Psoas muscle (tissue), 8 donors: ENCODE measurements around the gene CDC42SE2. TPM values are rescaled to one million over a fixed set of nuclear protein-coding genes. Genes with fewer than 3 reads are reported as not detected.

Experiments used
- ATAC-seq, 4 donors: fragments of 200-7000 bp; cut with Tn5 transposase; one replicate each; pipeline ENCODE4 v1.9.1; 2020; ENCODE audit warnings: moderate library complexity in 3 of 4, mild to moderate bottlenecking in 2 of 4
- DNase-seq, 2 donors: peaks; one replicate each; pipeline ENCODE4 v3.0.0-alpha.2; 2020
- H3K27ac ChIP-seq: fragments of 200-600 bp; one replicate; pipeline ENCODE4 v1.8.0; 2022
- H3K27me3 ChIP-seq, 3 donors: fragments of 200-600 bp in 1 of 3; one replicate each; pipeline versions ENCODE4 v1.6.1 to v1.8.0; 2013 to 2022; ENCODE audit warnings: low read length in 2 of 3, mild to moderate bottlenecking in 2 of 3, moderate library complexity in 1 of 3; ENCODE audit not compliant: insufficient read depth in 3 of 3
- H3K36me3 ChIP-seq, 2 donors: fragments of 200-600 bp in 1 of 2; one replicate each; pipeline versions ENCODE4 v1.6.1 to v1.8.0; 2013 to 2022; ENCODE audit warnings: low read depth in 1 of 2, mild to moderate bottlenecking in 1 of 2, moderate library complexity in 1 of 2; ENCODE audit not compliant: insufficient read depth in 1 of 2
- H3K4me1 ChIP-seq: fragments of 200-600 bp; one replicate; pipeline ENCODE4 v1.8.0; 2022
- H3K4me3 ChIP-seq: fragments of 200-600 bp; one replicate; pipeline ENCODE4 v1.8.0; 2022; ENCODE audit warnings: mild to moderate bottlenecking
- H3K9me3 ChIP-seq: fragments of 200-600 bp; one replicate; pipeline ENCODE4 v1.8.0; 2022
- WGBS, 3 donors: extraction: QIAGEN DNeasy Blood & Tissue Kit; methylation state at CpG; one replicate each; pipeline versions ENCODE4 v1.1.6 to v1.1.7; 2013; 5-methylcytosine and 5-hydroxymethylcytosine counted together
- intact Hi-C, 2 donors: fragments of 100-400 bp; cut with DNase I; formaldehyde crosslinking; loops; one replicate each; pipeline versions ENCODE4 v1.11.0 to v1.14.2; 2022
- polyA plus RNA-seq, 3 donors: library from polyadenylated mRNA; stranded (reverse); fragments of 200-250 nt; gene quantifications; one replicate each; pipeline ENCODE4 v1.2.3, GENCODE V29; 2013
- total RNA-seq, 4 donors: library from RNA; stranded (reverse); fragmentation: NEBNext Ultra II Directional in 2 of 4; extraction: Animal tissue kit (Norgen Biotek cat#: 25700) in 2 of 4; gene quantifications; one replicate each; pipeline versions ENCODE4 v1.2.1 to v1.2.4, GENCODE V29; 2021 to 2023
- TF ChIP-seq, protein P1 (sequence below): fragments of 200-600 bp; IDR thresholded peaks from one replicate; pipeline ENCODE4 v1.8.0; 2022; ENCODE audit warnings: antibody characterized with exemption
- donor health status: healthy with polysubstance abuse.
- donor health status: DM: no; HTN: no; CAD: no; lungs with moderate emphysema.
- donor health status: Bipolar disorder and iron deficiency.
- donor health status: healthy.
- donor health status: DM: yes; HTN: yes; CAD: no.
- donor health status: DM: no; HTN: no; CAD: no.
- donor health status: DM: no; HTN: no; CAD: no.
- donor health status: DM: yes; HTN: yes; CAD: no.

Gene CDC42SE2
- total and polyA plus RNA-seq, 7 donors, result 8.5 to 39.2 (median 10.5) TPM

GRCh38 chr5:131406975-131407638, 143.3 kb downstream of the CDC42SE2 start:
- DNase-seq (no peak), ATAC-seq (no peak)
- H3K27me3 ChIP-seq, result no peaks in the 10 kb centered on the region
- H3K4me3 ChIP-seq, result no peak overlapping the region
- 92 to 97% (median 97%) methylated on average over 6 of the region's 6 CpGs for WGBS, 3 donors
- TF ChIP-seq, protein P1, sequence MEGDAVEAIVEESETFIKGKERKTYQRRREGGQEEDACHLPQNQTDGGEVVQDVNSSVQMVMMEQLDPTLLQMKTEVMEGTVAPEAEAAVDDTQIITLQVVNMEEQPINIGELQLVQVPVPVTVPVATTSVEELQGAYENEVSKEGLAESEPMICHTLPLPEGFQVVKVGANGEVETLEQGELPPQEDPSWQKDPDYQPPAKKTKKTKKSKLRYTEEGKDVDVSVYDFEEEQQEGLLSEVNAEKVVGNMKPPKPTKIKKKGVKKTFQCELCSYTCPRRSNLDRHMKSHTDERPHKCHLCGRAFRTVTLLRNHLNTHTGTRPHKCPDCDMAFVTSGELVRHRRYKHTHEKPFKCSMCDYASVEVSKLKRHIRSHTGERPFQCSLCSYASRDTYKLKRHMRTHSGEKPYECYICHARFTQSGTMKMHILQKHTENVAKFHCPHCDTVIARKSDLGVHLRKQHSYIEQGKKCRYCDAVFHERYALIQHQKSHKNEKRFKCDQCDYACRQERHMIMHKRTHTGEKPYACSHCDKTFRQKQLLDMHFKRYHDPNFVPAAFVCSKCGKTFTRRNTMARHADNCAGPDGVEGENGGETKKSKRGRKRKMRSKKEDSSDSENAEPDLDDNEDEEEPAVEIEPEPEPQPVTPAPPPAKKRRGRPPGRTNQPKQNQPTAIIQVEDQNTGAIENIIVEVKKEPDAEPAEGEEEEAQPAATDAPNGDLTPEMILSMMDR, result no peak
- intact Hi-C loops, result no loop called here
- no peak overlapping the region for H3K27ac ChIP-seq
- no peaks in the 10 kb centered on the region for H3K4me1 ChIP-seq
- H3K9me3 ChIP-seq, result peaks cover 6% of the 10 kb centered on the region
- peaks cover 4 to 41% of the 10 kb centered on the region in 2 donors for H3K36me3 ChIP-seq

GRCh38 chr5:131413605-131414559, 150.0 kb downstream of the CDC42SE2 start:
- TF ChIP-seq, protein P1, result no peak
- WGBS, 3 donors, result 83 to 90% (median 87%) methylated on average over 4 of the region's 4 CpGs
- no peak overlapping the region for H3K27ac ChIP-seq
- H3K4me3 ChIP-seq, result no peak overlapping the region
- no peaks in the 10 kb centered on the region for H3K9me3 ChIP-seq
- ATAC-seq (no peak), DNase-seq (no peak)
- intact Hi-C loops, result loop anchor here (10.0 kb wide), 2 partner anchors 149 to 249 kb away; partner anchors contain the start of genes CDC42SE2 (in 1 of the 2) and HINT1 (in 1 of the 2)
- H3K36me3 ChIP-seq, result peaks cover 3 to 20% of the 10 kb centered on the region in 2 donors
- H3K27me3 ChIP-seq, result no peaks in the 10 kb centered on the region
- H3K4me1 ChIP-seq, result no peaks in the 10 kb centered on the region

GRCh38 chr5:131416729-131417128, 152.9 kb downstream of the CDC42SE2 start:
- intact Hi-C loops, result loop anchor here (5.0 to 10.0 kb wide), 3 partner anchors 152 to 254 kb away; partner anchors contain the start of genes CDC42SE2 (in 1 of the 2) and HINT1 (in 1 of the 2)
- 76 to 89% (median 84%) methylated on average over 3 of the region's 3 CpGs for WGBS, 3 donors
- peaks cover 3 to 27% of the 10 kb centered on the region in 2 donors for H3K36me3 ChIP-seq
- no peak overlapping the region for H3K27ac ChIP-seq
- DNase-seq (no peak), ATAC-seq (no peak)
- TF ChIP-seq, protein P1, result no peak
- H3K4me1 ChIP-seq, result no peaks in the 10 kb centered on the region
- no peaks in the 10 kb centered on the region for H3K9me3 ChIP-seq
- no peaks in the 10 kb centered on the region for H3K27me3 ChIP-seq
- H3K4me3 ChIP-seq, result no peak overlapping the region

DNA sequence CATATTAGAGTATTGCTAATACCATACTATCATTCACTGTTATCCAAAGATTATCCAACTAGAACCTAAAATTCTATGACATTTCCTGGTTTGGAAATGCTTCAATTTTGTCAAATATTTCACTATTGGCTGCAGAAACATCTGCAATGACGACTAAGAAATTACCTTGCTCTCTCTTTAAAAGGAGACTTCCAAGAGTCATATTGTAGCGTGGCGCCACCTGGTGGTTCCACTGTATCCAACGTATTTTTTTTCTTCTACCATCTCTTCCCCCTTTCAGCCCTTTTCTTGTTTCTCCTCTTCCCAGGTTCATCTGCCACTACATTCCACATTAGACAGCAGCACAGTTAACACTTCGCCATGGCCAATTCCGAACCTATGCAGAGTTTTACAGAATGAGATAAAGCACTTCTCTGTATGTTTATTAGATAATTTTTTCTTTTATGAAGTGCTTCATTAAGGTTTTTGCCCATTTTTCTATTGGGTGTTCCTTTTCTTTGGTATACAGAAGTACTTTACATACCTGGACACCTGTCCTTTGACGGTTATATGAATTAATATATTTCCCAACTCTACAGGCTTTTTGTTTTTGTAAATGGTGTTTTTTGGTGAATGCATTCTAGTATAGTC, 153.5 kb downstream of the CDC42SE2 start:
- no peaks in the 10 kb centered on the region for H3K27me3 ChIP-seq
- intact Hi-C loops, result loop anchor here (5.0 to 10.0 kb wide), 3 partner anchors 153 to 255 kb away; partner anchors contain the start of genes CDC42SE2 (in 1 of the 2) and HINT1 (in 1 of the 2)
- H3K27ac ChIP-seq, result no peak overlapping the region
- TF ChIP-seq, protein P1, result peak; percentile 81
- H3K4me1 ChIP-seq, result no peaks in the 10 kb centered on the region
- no peak overlapping the region for H3K4me3 ChIP-seq
- ATAC-seq (peak in 3 of 4 donors; percentile 57 to 76 (median 58)), DNase-seq (peak; percentile 67 to 78)
- WGBS, 3 donors, result 27 to 29% (median 28%) methylated on average over 7 of the region's 7 CpGs
- H3K9me3 ChIP-seq, result no peaks in the 10 kb centered on the region
- peaks cover 7 to 32% of the 10 kb centered on the region in 2 donors for H3K36me3 ChIP-seq
